HCT116 (cell line): ENCODE results near the gene BRSK2. TPM values are rescaled to one million over a fixed set of nuclear protein-coding genes. Genes with fewer than 3 reads are reported as not detected.

ENCODE experiments used
- ATAC-seq: fragments of 200-7000 bp; cut with Tn5 transposase; 2 replicates; pipeline ENCODE4 v1.9.1; 2020; ENCODE audit warnings: mild to moderate bottlenecking, moderate library complexity
- BruUV-seq: library from RNA; stranded (reverse); fragments of 400-500 nt; replicated peaks from 2 replicates; lab custom pipeline; 2021; lab: Mats Ljungman, UMichigan
- CTCF ChIA-PET: fragments of 300-600 bp; sonication (Branson Sonifier 250); formaldehyde crosslinking; loops from one replicate; lab custom pipeline; 2021; ENCODE audit warnings: antibody characterized with exemption; lab: Charles Lee
- POLR2A ChIA-PET: fragments of 300-600, 350-600 bp; sonication (Branson Sonifier 250); formaldehyde crosslinking; loops from one replicate; lab custom pipeline; 2021; ENCODE audit warnings: antibody characterized with exemption; lab: Charles Lee
- RAD21 ChIA-PET, 2 experiments: fragments of 300-600 bp; sonication (Branson Sonifier 250); formaldehyde crosslinking; loops; one replicate each; lab custom pipeline; 2023; ENCODE audit warnings: low total read pairs in 2 of 2; ENCODE audit not compliant: uncharacterized antibody in 2 of 2, unreplicated experiment in 2 of 2, low non-redundant PET in 1 of 2; lab: Charles Lee
- DNase-seq: peaks from one replicate; pipeline ENCODE4 v3.0.0-alpha.2; 2010; ENCODE audit warnings: low read depth, low spot score
- H2AFZ ChIP-seq: fragments of 200-600 bp; shearing (Covaris generic), sonication (generic); 2 replicates; pipeline ENCODE4 v1.6.1; 2017; ENCODE audit warnings: low read depth, mixed run types, mixed read lengths, antibody characterized with exemption, low read length; ENCODE audit not compliant: poor library complexity, severe bottlenecking
- H3K27ac ChIP-seq: 2 replicates; pipeline ENCODE4 v1.5.1; 2012; ENCODE audit warnings: low read depth, low read length
- H3K27me3 ChIP-seq: fragments of 200-600 bp; sonication (generic); 2 replicates; pipeline ENCODE4 v1.6.1; 2016; ENCODE audit warnings: mixed run types, low read length, mixed read lengths; ENCODE audit not compliant: insufficient read depth
- H3K36me3 ChIP-seq, 2 experiments: fragments of 200-500 bp in 1 of 2; fragments of 200-600 bp in 1 of 2; sonication (Bioruptor generic) in 1 of 2; sonication (generic) in 1 of 2; 2 replicates each; pipeline versions ENCODE4 v1.5.1 to v1.6.1; 2014 to 2016; ENCODE audit warnings: low read length in 2 of 2, inconsistent platforms in 1 of 2, mixed read lengths in 1 of 2, mixed run types in 1 of 2; ENCODE audit not compliant: insufficient read depth in 2 of 2, control insufficient read depth in 1 of 2
- H3K4me1 ChIP-seq, 2 experiments: fragments of 200-600 bp in 1 of 2; sonication (generic) in 1 of 2; 2 replicates each; pipeline versions ENCODE4 v1.5.1 to v1.6.1; 2012 to 2017; ENCODE audit warnings: low read length in 2 of 2, inconsistent platforms in 1 of 2, mild to moderate bottlenecking in 1 of 2, mixed read lengths in 1 of 2, mixed run types in 1 of 2, moderate library complexity in 1 of 2; ENCODE audit not compliant: insufficient read depth in 2 of 2, control insufficient read depth in 1 of 2
- H3K4me2 ChIP-seq: fragments of 200-600 bp; sonication (generic); 2 replicates; pipeline ENCODE4 v1.6.1; 2017; ENCODE audit warnings: mixed run types, low read length, mixed read lengths
- H3K4me3 ChIP-seq, 2 experiments: fragments of 200-600 bp in 1 of 2; sonication (generic) in 1 of 2; replicated peaks in 1 of 2; 2 replicates each; pipeline ENCODE4 v1.5.1; 2011 to 2016; ENCODE audit warnings: low read length in 2 of 2, control low read depth in 1 of 2, low read depth in 1 of 2, mild to moderate bottlenecking in 1 of 2, mixed read lengths in 1 of 2, mixed run types in 1 of 2
- H3K79me2 ChIP-seq: fragments of 200-600 bp; sonication (generic); 2 replicates; pipeline ENCODE4 v1.6.1; 2017; ENCODE audit warnings: mild to moderate bottlenecking, mixed run types, low read length, moderate library complexity, mixed read lengths; ENCODE audit not compliant: insufficient read depth
- H3K9ac ChIP-seq: fragments of 200-600 bp; sonication (generic); 2 replicates; pipeline ENCODE4 v1.6.1; 2016; ENCODE audit warnings: low read length, mixed read lengths
- H3K9me2 ChIP-seq: fragments of 200-600 bp; sonication (generic), shearing (Covaris generic); 2 replicates; pipeline ENCODE4 v1.6.1; 2017; ENCODE audit warnings: mixed run types, mild to moderate bottlenecking, moderate library complexity; ENCODE audit not compliant: insufficient read depth
- H3K9me3 ChIP-seq, 2 experiments: fragments of 200-500 bp in 1 of 2; fragments of 200-600 bp in 1 of 2; sonication (Bioruptor generic) in 1 of 2; sonication (generic) in 1 of 2; 2 replicates each; pipeline ENCODE4 v1.6.1; 2014 to 2017; ENCODE audit warnings: low read length in 2 of 2, mixed read lengths in 2 of 2, inconsistent platforms in 1 of 2, low read depth in 1 of 2, mild to moderate bottlenecking in 1 of 2, mixed run types in 1 of 2, moderate library complexity in 1 of 2; ENCODE audit not compliant: control insufficient read depth in 1 of 2, insufficient read depth in 1 of 2
- H4K20me1 ChIP-seq: fragments of 200-600 bp; sonication (generic), shearing (Covaris generic); 2 replicates; pipeline ENCODE4 v1.6.1; 2017; ENCODE audit warnings: mixed run types, mild to moderate bottlenecking, moderate library complexity; ENCODE audit not compliant: insufficient read depth
- CEBPB ChIP-seq: IDR thresholded peaks from 2 replicates; pipeline ENCODE4 v1.6.1; 2012; ENCODE audit warnings: low read depth
- EGR1 ChIP-seq: IDR thresholded peaks from 2 replicates; pipeline ENCODE4 v1.6.1; 2012; ENCODE audit warnings: low read depth
- ELF1 ChIP-seq: IDR thresholded peaks from 2 replicates; pipeline ENCODE4 v1.6.1; 2012; ENCODE audit warnings: low read depth, borderline replicate concordance
- EZH2 ChIP-seq: fragments of 200-600 bp; sonication (generic); IDR thresholded peaks from 2 replicates; pipeline ENCODE4 v1.6.1; 2017; ENCODE audit warnings: antibody characterized with exemption, mixed run types
- FOSL1 ChIP-seq: IDR thresholded peaks from 2 replicates; pipeline ENCODE4 v1.6.1; 2012; ENCODE audit warnings: low read depth
- JUND ChIP-seq: IDR thresholded peaks from 2 replicates; pipeline ENCODE4 v1.6.1; 2012
- POLR2AphosphoS5 ChIP-seq: IDR thresholded peaks from 2 replicates; pipeline ENCODE4 v1.6.1; 2011; ENCODE audit warnings: mild to moderate bottlenecking, low read depth, low read length, moderate library complexity
- RAD21 ChIP-seq: IDR thresholded peaks from 2 replicates; pipeline ENCODE4 v1.6.1; 2012; ENCODE audit warnings: low read depth, mild to moderate bottlenecking
- SIN3A ChIP-seq: IDR thresholded peaks from 2 replicates; pipeline ENCODE4 v1.6.1; 2012; ENCODE audit warnings: low read depth
- SRF ChIP-seq: IDR thresholded peaks from 2 replicates; pipeline ENCODE4 v1.6.1; 2012; ENCODE audit warnings: low read depth
- TCF7L2 ChIP-seq: IDR thresholded peaks from 2 replicates; pipeline ENCODE4 v1.7.0; 2011; ENCODE audit warnings: borderline replicate concordance, inconsistent platforms; ENCODE audit not compliant: insufficient read depth, insufficient read length; ENCODE audit errors: extremely low read depth
- ZFX ChIP-seq: fragments of 450-650 bp; IDR thresholded peaks from 2 replicates; pipeline ENCODE4 v1.6.1; 2017
- ZNF274 ChIP-seq: fragments of 200-500 bp; sonication (Bioruptor generic); IDR thresholded peaks from 2 replicates; pipeline ENCODE4 v1.6.1; 2014; ENCODE audit warnings: mild to moderate bottlenecking, low read depth, low read length, inconsistent platforms
- intact Hi-C: fragments of 100-400 bp; cut with micrococcal nuclease; formaldehyde crosslinking; loops from 2 replicates; pipeline ENCODE4 v1.10.0; 2022
- total RNA-seq: library from RNA; stranded (reverse); gene quantifications from one replicate; pipeline ENCODE4 v1.2.1, GENCODE V29; 2021; ENCODE audit not compliant: unreplicated experiment
- TF ChIP-seq, protein P1 (sequence below), 3 experiments: fragments of 200-600 bp in 1 of 3; sonication (generic) in 1 of 3; IDR thresholded peaks in 2 of 3; conservative IDR thresholded peaks in 1 of 3; 2 replicates each; pipeline ENCODE4 v1.5.1; 2012 to 2017; ENCODE audit warnings: low read depth in 2 of 3, low read length in 2 of 3, antibody characterized with exemption in 1 of 3, borderline replicate concordance in 1 of 3, control low read depth in 1 of 3, mild to moderate bottlenecking in 1 of 3, mixed read lengths in 1 of 3, mixed run types in 1 of 3, moderate library complexity in 1 of 3; ENCODE audit not compliant: insufficient read depth in 1 of 3
- TF ChIP-seq, protein P2 (sequence below): IDR thresholded peaks from 2 replicates; pipeline ENCODE4 v1.6.1; 2012
- TF ChIP-seq, protein P3 (sequence below): IDR thresholded peaks from 2 replicates; pipeline ENCODE4 v1.6.1; 2011; ENCODE audit warnings: mild to moderate bottlenecking, low read length, moderate library complexity; ENCODE audit not compliant: insufficient replicate concordance; ENCODE audit errors: extremely low read depth

Gene BRSK2
- total RNA-seq, 1 experiment from 2014 or later = 14.0 TPM

DNA sequence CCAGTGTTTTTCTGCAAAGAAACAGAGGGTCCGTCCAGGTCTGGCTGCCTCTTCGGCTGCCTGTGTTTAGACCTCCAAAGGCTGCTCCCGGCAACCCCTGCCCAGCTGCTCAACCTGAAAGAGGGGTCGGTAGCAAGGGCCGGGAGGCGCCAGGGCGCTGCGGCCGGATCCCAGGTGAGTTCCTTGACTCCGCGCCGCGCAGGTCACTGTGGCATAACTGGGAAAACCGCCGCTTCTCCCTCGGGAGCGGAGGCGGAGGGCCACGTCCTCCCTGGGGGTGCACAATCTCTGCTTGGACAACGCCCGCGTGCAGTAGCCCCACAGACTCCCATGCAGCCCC is 1.0 kb upstream of the BRSK2 start:
- no peak for ATAC-seq
- no peaks in the 10 kb centered on the region for H3K9me2 ChIP-seq
- H3K4me3 ChIP-seq = no peak overlapping the region; a peak in 1 of 4 replicates
- H3K79me2 ChIP-seq = peaks cover 5% of the 10 kb centered on the region; the same call in 1 of the 2 replicates
- no peaks in the 10 kb centered on the region for H3K36me3 ChIP-seq
- no peak for DNase-seq
- no peaks in the 10 kb centered on the region for H3K9me3 ChIP-seq
- H3K9ac ChIP-seq = peak overlapping the region; percentile 60
- H3K27me3 ChIP-seq = no peaks in the 10 kb centered on the region
- H3K4me1 ChIP-seq = peaks cover 9 to 20% of the 10 kb centered on the region in 2 experiments
- ChIA-PET RAD21 (no interaction called here), CTCF (no interaction called here), POLR2A (no interaction called here)
- no peaks in the 10 kb centered on the region for H4K20me1 ChIP-seq
- intact Hi-C loops = no loop called here
- H3K4me2 ChIP-seq = peak overlapping the region; percentile 80
- H2AFZ ChIP-seq = no peak overlapping the region
- no TSS peak for BruUV-seq
- TF ChIP-seq CEBPB (no peak), SRF (no peak), ZFX (no peak), TCF7L2 (no peak), RAD21 (no peak), ZNF274 (no peak), JUND (no peak), EZH2 (no peak), POLR2AphosphoS5 (no peak), SIN3A (no peak), EGR1 (no peak), ELF1 (no peak), FOSL1 (no peak)
- TF ChIP-seq, protein P1, sequence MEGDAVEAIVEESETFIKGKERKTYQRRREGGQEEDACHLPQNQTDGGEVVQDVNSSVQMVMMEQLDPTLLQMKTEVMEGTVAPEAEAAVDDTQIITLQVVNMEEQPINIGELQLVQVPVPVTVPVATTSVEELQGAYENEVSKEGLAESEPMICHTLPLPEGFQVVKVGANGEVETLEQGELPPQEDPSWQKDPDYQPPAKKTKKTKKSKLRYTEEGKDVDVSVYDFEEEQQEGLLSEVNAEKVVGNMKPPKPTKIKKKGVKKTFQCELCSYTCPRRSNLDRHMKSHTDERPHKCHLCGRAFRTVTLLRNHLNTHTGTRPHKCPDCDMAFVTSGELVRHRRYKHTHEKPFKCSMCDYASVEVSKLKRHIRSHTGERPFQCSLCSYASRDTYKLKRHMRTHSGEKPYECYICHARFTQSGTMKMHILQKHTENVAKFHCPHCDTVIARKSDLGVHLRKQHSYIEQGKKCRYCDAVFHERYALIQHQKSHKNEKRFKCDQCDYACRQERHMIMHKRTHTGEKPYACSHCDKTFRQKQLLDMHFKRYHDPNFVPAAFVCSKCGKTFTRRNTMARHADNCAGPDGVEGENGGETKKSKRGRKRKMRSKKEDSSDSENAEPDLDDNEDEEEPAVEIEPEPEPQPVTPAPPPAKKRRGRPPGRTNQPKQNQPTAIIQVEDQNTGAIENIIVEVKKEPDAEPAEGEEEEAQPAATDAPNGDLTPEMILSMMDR (IDR thresholded peaks at IDR 0.05 in 2 of 3, conservative IDR thresholded peaks at IDR 0.05 in 1 of 3; ENCODE audit: borderline replicate concordance in 1 of 3, insufficient read depth in 1 of 3, low read depth in 2 of 3, low read length in 2 of 3) = no peak
- TF ChIP-seq, protein P2, sequence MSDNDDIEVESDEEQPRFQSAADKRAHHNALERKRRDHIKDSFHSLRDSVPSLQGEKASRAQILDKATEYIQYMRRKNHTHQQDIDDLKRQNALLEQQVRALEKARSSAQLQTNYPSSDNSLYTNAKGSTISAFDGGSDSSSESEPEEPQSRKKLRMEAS = no peak
- TF ChIP-seq, protein P3, sequence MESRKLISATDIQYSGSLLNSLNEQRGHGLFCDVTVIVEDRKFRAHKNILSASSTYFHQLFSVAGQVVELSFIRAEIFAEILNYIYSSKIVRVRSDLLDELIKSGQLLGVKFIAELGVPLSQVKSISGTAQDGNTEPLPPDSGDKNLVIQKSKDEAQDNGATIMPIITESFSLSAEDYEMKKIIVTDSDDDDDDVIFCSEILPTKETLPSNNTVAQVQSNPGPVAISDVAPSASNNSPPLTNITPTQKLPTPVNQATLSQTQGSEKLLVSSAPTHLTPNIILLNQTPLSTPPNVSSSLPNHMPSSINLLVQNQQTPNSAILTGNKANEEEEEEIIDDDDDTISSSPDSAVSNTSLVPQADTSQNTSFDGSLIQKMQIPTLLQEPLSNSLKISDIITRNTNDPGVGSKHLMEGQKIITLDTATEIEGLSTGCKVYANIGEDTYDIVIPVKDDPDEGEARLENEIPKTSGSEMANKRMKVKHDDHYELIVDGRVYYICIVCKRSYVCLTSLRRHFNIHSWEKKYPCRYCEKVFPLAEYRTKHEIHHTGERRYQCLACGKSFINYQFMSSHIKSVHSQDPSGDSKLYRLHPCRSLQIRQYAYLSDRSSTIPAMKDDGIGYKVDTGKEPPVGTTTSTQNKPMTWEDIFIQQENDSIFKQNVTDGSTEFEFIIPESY = no peak
- peak overlapping the region; percentile 71; the same call in 1 of the 2 replicates for H3K27ac ChIP-seq
